ENCODE results near the gene OTOL1.

GRCh38 chr3:161474741-161475140 is 21.9 kb upstream of the OTOL1 start:
- no peak for TF ChIP-seq EZH2 (IDR thresholded peaks at IDR 0.05; ENCODE audit: insufficient read depth, poor library complexity, severe bottlenecking)
- no peak for TF ChIP-seq EZH2phosphoT487 (IDR thresholded peaks at IDR 0.05; ENCODE audit: insufficient read depth, low read depth)

Data from GM23248 (cell line).